Measurements from ENCODE around the gene FBXO10.
"Not testable (repeated sequence)": the region's sequence is repeated elsewhere in the genome, so short reads cannot be mapped to it uniquely, and the experiment has no call there.

FBXO10 gene

GRCh38 chr9:37476930-37477329 lies 99.2 kb downstream of the FBXO10 start:
- Mint-ChIP-seq H3K36me3 (ENCODE audit: low read depth) (peaks cover 2% of the 10 kb centered on the region), H3K27ac (no peak overlapping the region), H3K9me3 (peaks cover 15% of the 10 kb centered on the region), H3K27me3 (ENCODE audit: low read depth) (peaks cover 44% of the 10 kb centered on the region), H3K4me3 (no peak overlapping the region), H3K4me1 (ENCODE audit: low read depth) (peaks cover 6% of the 10 kb centered on the region)

DNA sequence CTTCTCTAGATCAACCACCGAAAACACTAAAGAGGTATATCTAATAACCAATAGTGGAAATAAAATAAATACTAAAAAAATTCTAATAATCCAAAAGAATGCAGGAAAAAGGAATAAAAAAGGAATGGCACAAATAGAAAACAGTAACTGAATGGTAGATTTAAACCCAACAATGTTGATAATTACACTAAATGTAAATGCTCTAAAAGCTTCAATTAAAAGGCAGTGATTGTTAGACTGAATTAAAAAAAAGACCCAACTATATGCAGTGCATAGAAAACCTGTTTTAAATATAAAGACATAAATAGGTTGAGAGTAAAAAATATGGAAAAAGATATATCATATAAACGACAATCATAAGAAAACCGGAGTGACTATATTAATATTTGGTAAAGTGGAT lies 101.7 kb downstream of the FBXO10 start:
- H3K4me1 Mint-ChIP-seq (ENCODE audit: low read depth), result peaks cover 10% of the 10 kb centered on the region
- no peak overlapping the region for H3K27ac Mint-ChIP-seq
- H3K27me3 Mint-ChIP-seq (ENCODE audit: low read depth), result peaks cover 29% of the 10 kb centered on the region
- no peak overlapping the region for H3K4me3 Mint-ChIP-seq
- H3K9me3 Mint-ChIP-seq, result peaks cover 15% of the 10 kb centered on the region
- peaks cover 2% of the 10 kb centered on the region for H3K36me3 Mint-ChIP-seq (ENCODE audit: low read depth)

DNA sequence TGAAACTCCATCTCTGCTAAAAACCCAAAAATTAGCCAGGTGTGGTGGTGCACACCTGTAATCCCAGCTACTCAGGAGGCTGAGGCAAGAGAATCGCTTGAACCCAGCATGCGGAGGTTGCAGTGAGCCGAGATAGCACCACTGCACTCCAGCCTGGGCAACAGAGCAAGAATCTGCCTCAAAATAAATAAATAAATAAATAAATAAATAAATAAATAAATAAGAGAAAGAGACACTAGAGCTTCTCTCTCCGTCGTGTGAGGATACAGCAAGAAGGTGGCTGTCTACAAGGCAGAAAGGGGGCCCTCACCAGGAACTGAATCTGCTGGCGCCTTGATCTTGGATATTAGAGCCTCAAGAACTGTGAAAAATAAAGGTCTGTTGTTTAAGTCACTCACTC lies 102.2 kb downstream of the FBXO10 start:
- H3K36me3 Mint-ChIP-seq (ENCODE audit: low read depth); H3K27ac Mint-ChIP-seq; H3K4me3 Mint-ChIP-seq: not testable (repeated sequence)
- H3K9me3 Mint-ChIP-seq, result peaks cover 15% of the 10 kb centered on the region
- peaks cover 10% of the 10 kb centered on the region for H3K4me1 Mint-ChIP-seq (ENCODE audit: low read depth)
- H3K27me3 Mint-ChIP-seq (ENCODE audit: low read depth), result peaks cover 25% of the 10 kb centered on the region

DNA sequence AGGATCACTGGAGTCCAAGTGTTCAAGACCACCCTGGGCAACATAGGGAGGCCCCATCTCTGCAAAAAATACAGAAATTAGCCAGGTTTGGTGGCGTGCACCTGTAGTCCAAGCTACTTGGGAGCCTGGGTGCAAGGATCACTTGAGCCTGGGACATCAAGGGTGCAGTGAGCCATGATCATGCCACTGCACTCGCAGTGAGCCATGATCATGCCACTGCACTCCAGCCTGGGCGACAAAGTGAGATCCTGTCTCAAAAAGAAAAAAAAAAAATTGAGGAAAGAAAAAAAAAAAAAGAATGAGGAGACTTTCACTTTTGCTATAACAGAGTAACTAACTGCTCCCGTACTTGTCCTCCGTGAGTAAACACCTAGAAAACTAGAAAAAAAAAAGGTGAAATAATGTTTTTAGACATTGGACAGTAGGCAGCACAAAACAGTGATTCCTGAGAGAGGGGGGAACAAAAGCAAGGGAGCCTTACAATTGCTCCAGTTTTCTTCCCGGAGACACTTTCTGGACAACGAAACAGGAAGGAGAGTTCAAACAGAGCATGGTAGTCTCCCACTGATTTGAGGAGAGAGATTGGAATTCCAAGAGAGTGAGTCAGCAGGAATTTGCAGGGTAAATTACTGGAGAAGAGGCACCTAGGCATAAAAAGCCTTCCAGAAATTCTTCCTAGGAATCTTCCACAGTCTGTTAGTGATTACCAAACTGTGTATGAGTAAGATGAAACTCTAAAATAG lies 104.1 kb downstream of the FBXO10 start:
- Mint-ChIP-seq H3K36me3 (ENCODE audit: low read depth) (peaks cover 2% of the 10 kb centered on the region), H3K4me3 (peak overlapping the region; percentile 84), H3K27me3 (ENCODE audit: low read depth) (peaks cover 6% of the 10 kb centered on the region), H3K4me1 (ENCODE audit: low read depth) (peaks cover 10% of the 10 kb centered on the region), H3K9me3 (peaks cover 15% of the 10 kb centered on the region), H3K27ac (peak overlapping the region; percentile 71)

DNA sequence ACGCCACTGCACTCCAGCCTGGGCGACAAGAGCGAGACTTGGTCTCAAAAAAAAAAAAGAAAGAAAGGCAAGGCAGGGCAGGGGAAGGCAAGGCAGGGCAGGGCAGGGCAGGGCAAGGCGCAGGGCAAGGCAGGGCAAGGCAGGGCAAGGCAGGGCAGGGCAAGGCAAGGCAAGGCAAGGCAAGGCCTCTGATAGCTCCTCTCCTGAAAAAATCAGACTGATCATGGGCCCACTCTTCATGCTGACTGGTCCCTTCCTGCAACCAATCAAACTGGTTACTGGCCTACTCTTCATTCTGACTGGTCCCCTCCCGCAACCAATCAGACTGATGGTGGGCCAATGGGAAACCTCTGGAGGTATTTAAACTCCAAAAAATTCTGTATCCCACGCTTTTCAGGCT lies 107.6 kb downstream of the FBXO10 start:
- H3K9me3 Mint-ChIP-seq, result peaks cover 3% of the 10 kb centered on the region
- peaks cover 21% of the 10 kb centered on the region for H3K4me1 Mint-ChIP-seq (ENCODE audit: low read depth)
- H3K4me3 Mint-ChIP-seq, result no peak overlapping the region
- no peaks in the 10 kb centered on the region for H3K27me3 Mint-ChIP-seq (ENCODE audit: low read depth)
- H3K36me3 Mint-ChIP-seq (ENCODE audit: low read depth), result peaks cover 2% of the 10 kb centered on the region
- H3K27ac Mint-ChIP-seq, result no peak overlapping the region

DNA sequence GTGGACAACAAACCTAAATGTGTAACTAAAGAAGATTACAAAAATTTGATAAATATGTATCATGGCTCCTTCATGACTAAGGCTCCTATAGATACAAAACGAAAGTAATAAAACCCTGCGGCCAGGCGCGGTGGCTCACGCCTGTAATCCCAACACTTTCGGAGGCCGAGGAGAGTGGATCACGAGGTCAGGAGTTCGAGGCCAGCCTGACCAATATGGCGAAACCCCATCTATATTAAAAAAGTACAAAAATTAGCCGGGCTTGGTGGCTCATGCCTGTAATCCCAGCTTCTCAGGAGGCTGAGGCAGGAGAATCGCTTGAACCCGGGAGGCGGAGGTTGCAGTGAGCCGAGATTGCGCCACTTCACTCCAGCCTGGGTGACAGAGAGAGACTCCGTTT lies 108.7 kb downstream of the FBXO10 start:
- not testable (repeated sequence) for H3K9me3 Mint-ChIP-seq; H3K4me3 Mint-ChIP-seq; H3K27ac Mint-ChIP-seq; H3K27me3 Mint-ChIP-seq (ENCODE audit: low read depth); H3K36me3 Mint-ChIP-seq (ENCODE audit: low read depth)
- H3K4me1 Mint-ChIP-seq (ENCODE audit: low read depth), result peaks cover 28% of the 10 kb centered on the region

- H3K27me3 Mint-ChIP-seq (ENCODE audit: low read depth), result no peaks in the 10 kb centered on the region
- H3K4me3 Mint-ChIP-seq, result peak overlapping the region; percentile 96
- H3K4me1 Mint-ChIP-seq (ENCODE audit: low read depth), result peaks cover 22% of the 10 kb centered on the region
- no peaks in the 10 kb centered on the region for H3K9me3 Mint-ChIP-seq
- peaks cover 5% of the 10 kb centered on the region for H3K36me3 Mint-ChIP-seq (ENCODE audit: low read depth)
- peak overlapping the region; percentile 98 for H3K27ac Mint-ChIP-seq
These were observed 110.0 kb downstream of the FBXO10 start for GRCh38 chr9:37466037-37466709.

- H3K4me3 Mint-ChIP-seq, result peak within 1 kb of the TSS; percentile 96
- peaks cover 22% of the 10 kb centered on the region for H3K4me1 Mint-ChIP-seq (ENCODE audit: low read depth)
- H3K27ac Mint-ChIP-seq, result peak within 1 kb of the TSS; percentile 98
- H3K36me3 Mint-ChIP-seq (ENCODE audit: low read depth), result peaks cover 5% of the 10 kb centered on the region
- no peaks in the 10 kb centered on the region for H3K27me3 Mint-ChIP-seq (ENCODE audit: low read depth)
- no peaks in the 10 kb centered on the region for H3K9me3 Mint-ChIP-seq
These were observed 110.7 kb downstream of the FBXO10 start, which contains the start of gene ZBTB5 for GRCh38 chr9:37465249-37466036. Gene ZBTB5, minus strand, starts transcription at chr9:37465450. Its CDS starts 22,899 bp downstream, at chr9:37442551.

- Mint-ChIP-seq H3K36me3 (ENCODE audit: low read depth) (peaks cover 5% of the 10 kb centered on the region), H3K27me3 (ENCODE audit: low read depth) (no peaks in the 10 kb centered on the region), H3K9me3 (no peaks in the 10 kb centered on the region), H3K4me3 (peak overlapping the region; percentile 96), H3K4me1 (ENCODE audit: low read depth) (peaks cover 22% of the 10 kb centered on the region), H3K27ac (peak overlapping the region; percentile 98)
These were observed 111.5 kb downstream of the FBXO10 start for GRCh38 chr9:37464426-37465248.

GRCh38 chr9:37464006-37464405 lies 112.2 kb downstream of the FBXO10 start:
- Mint-ChIP-seq H3K27ac (peak overlapping the region; percentile 98), H3K27me3 (ENCODE audit: low read depth) (no peaks in the 10 kb centered on the region), H3K9me3 (no peaks in the 10 kb centered on the region), H3K4me3 (peak overlapping the region; percentile 96), H3K4me1 (ENCODE audit: low read depth) (peaks cover 22% of the 10 kb centered on the region), H3K36me3 (ENCODE audit: low read depth) (peaks cover 5% of the 10 kb centered on the region)

Data from T-helper 1 cell treated with Interleukin-12 subunit alpha and Interleukin-12 subunit beta and Interleukin-4 antibody, amounts not matched to agents 30 μg/mL and 1 μg/mL, for 36 hours (primary cell).